HepG2 (cell line): ENCODE results near the gene DPP6. TPM values are rescaled to one million over a fixed set of nuclear protein-coding genes. Genes with fewer than 3 reads are reported as not detected.

ENCODE experiments used
- ATAC-seq: fragments of 200-7000 bp; cut with Tn5 transposase; 3 replicates; pipeline ENCODE4 v1.9.1; 2020; ENCODE audit warnings: mild to moderate bottlenecking, moderate library complexity
- BruUV-seq: library from RNA; stranded (reverse); fragments of 400-500 nt; replicated peaks from 2 replicates; lab custom pipeline; 2021; lab: Mats Ljungman, UMichigan
- CTCF ChIA-PET: fragments of 300-600 bp; formaldehyde crosslinking; extraction: SDS; loops from one replicate; lab custom pipeline; 2021; ENCODE audit warnings: low total read pairs, inconsistent platforms, low intra/inter-chr PET ratio; lab: Yijun Ruan, JAX
- POLR2A ChIA-PET: fragments of 350-600 bp; sonication (Branson Sonifier 250); formaldehyde crosslinking; loops from one replicate; lab custom pipeline; 2020; ENCODE audit warnings: antibody characterized with exemption, inconsistent platforms; lab: Yijun Ruan, JAX
- DNase-seq: peaks from one replicate; pipeline ENCODE4 v3.0.0-alpha.2; 2015; ENCODE audit warnings: low spot score
- FAIRE-seq: peaks from 3 replicates; lab custom pipeline; 2011; peaks lifted over from hg19 to GRCh38; lab: Jason Lieb, UNC
- H2AFZ ChIP-seq: one replicate; pipeline ENCODE4 v1.6.1; 2011; ENCODE audit warnings: low read length, inconsistent platforms
- H3K27ac ChIP-seq: fragments of 300-600 bp; 3 replicates; pipeline ENCODE4 v1.8.0; 2011; ENCODE audit warnings: mixed run types, mild to moderate bottlenecking, mixed read lengths, low read length, inconsistent platforms; ENCODE audit not compliant: insufficient read depth; ENCODE audit errors: extremely low read length
- H3K27me3 ChIP-seq, 2 experiments: fragments of 200-600 bp in 1 of 2; 2 replicates in 1 of 2; 3 replicates in 1 of 2; pipeline versions ENCODE4 v1.6.0 to v1.8.0; 2011; ENCODE audit warnings: low read length in 2 of 2, mild to moderate bottlenecking in 2 of 2, moderate library complexity in 2 of 2, inconsistent platforms in 1 of 2; ENCODE audit not compliant: insufficient read depth in 2 of 2, control insufficient read depth in 1 of 2
- H3K36me3 ChIP-seq, 2 experiments: fragments of 200-600 bp in 1 of 2; replicated peaks in 1 of 2; 2 replicates in 1 of 2; 3 replicates in 1 of 2; pipeline versions ENCODE4 v1.5.1 to v1.8.0; 2011; ENCODE audit warnings: low read length in 2 of 2, inconsistent platforms in 1 of 2; ENCODE audit not compliant: insufficient read depth in 2 of 2, control insufficient read depth in 1 of 2
- H3K4me1 ChIP-seq: 2 replicates; pipeline ENCODE4 v1.5.1; 2012; ENCODE audit warnings: low read length, inconsistent platforms; ENCODE audit not compliant: insufficient read depth
- H3K4me2 ChIP-seq: 2 replicates; pipeline ENCODE4 v1.6.0; 2011; ENCODE audit warnings: low read depth, low read length, inconsistent platforms
- H3K4me3 ChIP-seq, 3 experiments: fragments of 200-600 bp in 1 of 3; sonication (generic), shearing (Covaris generic) in 1 of 3; replicated peaks in 1 of 3; 2 replicates each; pipeline ENCODE4 v1.5.1; 2011 to 2016; ENCODE audit warnings: low read length in 3 of 3, inconsistent platforms in 2 of 3, low read depth in 2 of 3, mild to moderate bottlenecking in 2 of 3, control low read depth in 1 of 3, mixed read lengths in 1 of 3; ENCODE audit not compliant: insufficient read depth in 1 of 3
- H3K79me2 ChIP-seq: one replicate; pipeline ENCODE4 v1.6.1; 2011; ENCODE audit warnings: low read length, inconsistent platforms; ENCODE audit not compliant: insufficient read depth
- H3K9ac ChIP-seq: 2 replicates; pipeline ENCODE4 v1.6.0; 2011; ENCODE audit warnings: mild to moderate bottlenecking, low read depth, low read length, inconsistent platforms; ENCODE audit not compliant: insufficient read depth
- H3K9me3 ChIP-seq: 2 replicates; pipeline ENCODE4 v1.5.1; 2012; ENCODE audit warnings: mild to moderate bottlenecking, low read length
- H4K20me1 ChIP-seq: 2 replicates; pipeline ENCODE4 v1.6.0; 2011; ENCODE audit warnings: inconsistent platforms, mild to moderate bottlenecking, low read length, moderate library complexity; ENCODE audit not compliant: insufficient read depth
- CTCF ChIP-seq: sonication (generic); formaldehyde crosslinking; IDR thresholded peaks from 2 replicates; pipeline ENCODE4 v1.5.0; 2020; ENCODE audit warnings: mild to moderate bottlenecking, missing genetic modification reagents, moderate library complexity
- MTF2 ChIP-seq: sonication (generic); formaldehyde crosslinking; IDR thresholded peaks from 2 replicates; pipeline ENCODE4 v1.5.0; 2020; ENCODE audit warnings: missing genetic modification reagents, borderline replicate concordance
- RAD21 ChIP-seq: fragments of 450-650 bp; formaldehyde crosslinking; IDR thresholded peaks from 2 replicates; pipeline ENCODE4 v1.5.0; 2020; ENCODE audit warnings: mild to moderate bottlenecking
- SETDB1 ChIP-seq: sonication (generic); formaldehyde crosslinking; IDR thresholded peaks from 2 replicates; pipeline ENCODE4 v1.5.1; 2020; ENCODE audit warnings: missing genetic modification reagents, mild to moderate bottlenecking, borderline replicate concordance
- ZBTB39 ChIP-seq: sonication (generic); formaldehyde crosslinking; IDR thresholded peaks from 2 replicates; pipeline ENCODE4 v1.5.0; 2020; ENCODE audit warnings: missing genetic modification reagents
- ZNF546 ChIP-seq: sonication (generic); formaldehyde crosslinking; conservative IDR thresholded peaks from 2 replicates; pipeline ENCODE4 v1.8.1; 2023; ENCODE audit warnings: mild to moderate bottlenecking, missing genetic modification reagents
- ZNF574 ChIP-seq: sonication (generic); formaldehyde crosslinking; IDR thresholded peaks from 2 replicates; pipeline ENCODE4 v1.4.0; 2020; ENCODE audit warnings: missing genetic modification reagents
- ZNF768 ChIP-seq: sonication (generic); formaldehyde crosslinking; IDR thresholded peaks from 2 replicates; pipeline ENCODE4 v1.4.0; 2020; ENCODE audit warnings: missing genetic modification reagents
- ZNF841 ChIP-seq: sonication (generic); formaldehyde crosslinking; IDR thresholded peaks from 2 replicates; pipeline ENCODE4 v1.8.1; 2023; ENCODE audit warnings: missing genetic modification reagents, borderline replicate concordance
- WGBS: methylation state at CpG from one replicate; pipeline ENCODE4 v1.1.6; 2017; ENCODE audit warnings: low lambda C conversion rate; 5-methylcytosine and 5-hydroxymethylcytosine counted together
- in situ Hi-C: cut with HindIII; loops from 2 replicates; pipeline ENCODE4 v1.10.0; 2017; ENCODE audit warnings: low pct_unique_long_range_greater_than_20kb; ENCODE audit not compliant: extremely low pct_ligation_motif_present
- intact Hi-C: fragments of 100-400 bp; cut with micrococcal nuclease; formaldehyde crosslinking; loops from one replicate; pipeline ENCODE4 v1.10.0; 2022; ENCODE audit not compliant: unreplicated experiment
- polyA plus RNA-seq, 8 experiments: library from polyadenylated mRNA; depleted of rRNA in 3 of 8; stranded (reverse) in 7 of 8; unstranded in 1 of 8; fragments of >200 nt; fragmentation: Illumina TruSeq in 4 of 8; extraction: Trizol in 4 of 8; gene quantifications; 2 replicates each; pipeline versions ENCODE4 v1.2.1 to v1.2.3, GENCODE V29; 2011 to 2016; ENCODE audit warnings: low read depth in 4 of 8, missing spikeins in 1 of 8, mixed read lengths in 1 of 8; ENCODE audit not compliant: insufficient read depth in 1 of 8
- total RNA-seq, 5 experiments: library from RNA; depleted of rRNA; stranded (reverse); fragments of >200 nt; fragmentation: Illumina TruSeq; extraction: Trizol; gene quantifications; 2 replicates each; pipeline ENCODE4 v1.2.3, GENCODE V29; 2016; ENCODE audit warnings: low read depth in 1 of 5

DPP6 gene
- total and polyA plus RNA-seq, 2 of the 13 experiments (the other 11 are each of a cell fraction or from before 2014, with no cell fraction given) = not detected

GRCh38 chr7:154794147-154794780, 742.1 kb downstream of the DPP6 start:
- no peak overlapping the region for H3K27ac ChIP-seq
- WGBS = 64% methylated on average over 16 of the region's 50 CpGs
- in situ Hi-C loops = no loop called here
- no peak overlapping the region for H3K9ac ChIP-seq
- no peak overlapping the region for H2AFZ ChIP-seq
- no peaks in the 10 kb centered on the region for H3K36me3 ChIP-seq
- POLR2A ChIA-PET = no interaction called here
- FAIRE-seq (no peak), DNase-seq (no peak), ATAC-seq (peak; percentile 95)
- H3K4me3 ChIP-seq = no peak overlapping the region
- CTCF ChIA-PET = no interaction called here
- H3K9me3 ChIP-seq = no peaks in the 10 kb centered on the region
- no peak overlapping the region for H3K4me2 ChIP-seq
- H3K79me2 ChIP-seq = no peaks in the 10 kb centered on the region
- no peaks in the 10 kb centered on the region for H3K4me1 ChIP-seq
- H3K27me3 ChIP-seq = peaks cover 4 to 42% of the 10 kb centered on the region in 2 experiments; a peak in 4 of 5 replicates
- no TSS peak for BruUV-seq
- intact Hi-C loops = no loop called here
- no peaks in the 10 kb centered on the region for H4K20me1 ChIP-seq
- TF ChIP-seq ZNF546 (no peak), MTF2 (CRISPR knock-in tag) (no peak), SETDB1 (no peak), ZBTB39 (no peak), ZNF841 (CRISPR knock-in tag) (no peak), ZNF768 (CRISPR knock-in tag) (0 out of 2 replicates have a peak, but pooled peaks have one; percentile 17), CTCF (CRISPR knock-in tag) (peak; percentile 58), ZNF574 (CRISPR knock-in tag) (peak; percentile 74), RAD21 (peak; percentile 22; the same call in 1 of the 2 replicates)
